K562 (cell line): ENCODE measurements around the gene STARD6. TPM values are rescaled to one million over a fixed set of nuclear protein-coding genes. Genes with fewer than 3 reads are reported as not detected.
A peak's percentile ranks its signal among the peaks of the same experiment; 100 is the strongest.

Source experiments
- ADNP ChIP-seq: fragments of 200-800 bp; sonication (Bioruptor generic); IDR thresholded peaks from 2 replicates; pipeline ENCODE4 v1.6.1; 2016; ENCODE audit warnings: missing genetic modification characterization, missing compliant biosample characterization
- ATF4 ChIP-seq: fragments of 450-650 bp; formaldehyde crosslinking; IDR thresholded peaks from 2 replicates; pipeline ENCODE4 v1.4.0; 2022; ENCODE audit warnings: mild to moderate bottlenecking, moderate library complexity
- FIP1L1 ChIP-seq: fragments of 200-400 bp; formaldehyde crosslinking; IDR thresholded peaks from 2 replicates; pipeline ENCODE4 v1.6.1; 2018; ENCODE audit warnings: mild to moderate bottlenecking, low read depth, low read length; ENCODE audit not compliant: poor library complexity, severe bottlenecking
- GTF2E2 ChIP-seq: fragments of 200-800 bp; sonication (Bioruptor generic); IDR thresholded peaks from 2 replicates; pipeline ENCODE4 v1.6.1; 2016; ENCODE audit warnings: missing genetic modification characterization, missing compliant biosample characterization
- MEIS2 ChIP-seq: fragments of 450-650 bp; IDR thresholded peaks from 2 replicates; pipeline ENCODE4 v1.6.1; 2014; ENCODE audit warnings: mild to moderate bottlenecking; ENCODE audit not compliant: partially characterized antibody
- MGA ChIP-seq: fragments of 450-650 bp; IDR thresholded peaks from 2 replicates; pipeline ENCODE4 v1.6.1; 2016; ENCODE audit warnings: mild to moderate bottlenecking, moderate library complexity
- NR3C1 ChIP-seq: sonication (generic); formaldehyde crosslinking; IDR thresholded peaks from 2 replicates; pipeline ENCODE4 v1.8.1; 2022; ENCODE audit warnings: missing genetic modification reagents
- OTX1 ChIP-seq: fragments of 450-650 bp; formaldehyde crosslinking; IDR thresholded peaks from 2 replicates; pipeline ENCODE4 v1.4.0; 2022; ENCODE audit warnings: mild to moderate bottlenecking
- PHF20 ChIP-seq: fragments of 450-650 bp; IDR thresholded peaks from 2 replicates; pipeline ENCODE4 v1.6.1; 2018; ENCODE audit not compliant: partially characterized antibody
- POLR2B ChIP-seq: fragments of 450-650 bp; IDR thresholded peaks from 2 replicates; pipeline ENCODE4 v1.6.1; 2018; ENCODE audit warnings: low read depth; ENCODE audit not compliant: partially characterized antibody
- SMARCC2 ChIP-seq: fragments of 450-650 bp; IDR thresholded peaks from 2 replicates; pipeline ENCODE4 v1.6.1; 2017; ENCODE audit warnings: antibody characterized with exemption, moderate library complexity, mild to moderate bottlenecking, low read depth
- TAF9B ChIP-seq: fragments of 450-650 bp; IDR thresholded peaks from 2 replicates; pipeline ENCODE4 v1.6.1; 2018; ENCODE audit warnings: mild to moderate bottlenecking; ENCODE audit not compliant: partially characterized antibody
- TCFL5 ChIP-seq: fragments of 250-450 bp; sonication (Bioruptor Pico); conservative IDR thresholded peaks from 2 replicates; pipeline ENCODE4 v1.6.1; 2021; ENCODE audit warnings: mild to moderate bottlenecking, moderate library complexity, matching md5 sums
- ZC3H11A ChIP-seq: IDR thresholded peaks from 2 replicates; pipeline ENCODE4 v1.6.1; 2012; ENCODE audit warnings: low read depth, low read length, improper control_type of control experiment
- ZKSCAN8 ChIP-seq: fragments of 200-800 bp; sonication (Bioruptor generic); IDR thresholded peaks from 2 replicates; pipeline ENCODE4 v1.6.1; 2016; ENCODE audit warnings: missing genetic modification characterization, missing compliant biosample characterization
- polyA plus RNA-seq, 8 experiments: library from polyadenylated mRNA; depleted of rRNA in 4 of 8; stranded (reverse) in 5 of 8; unstranded in 3 of 8; fragments of >200 nt; fragmentation: Nextera tagmentation in 2 of 8; fragmentation: Illumina TruSeq in 1 of 8; extraction: Ambion mirVana in 2 of 8; extraction: Trizol in 1 of 8; gene quantifications; 2 replicates each; pipeline versions ENCODE4 v1.2.1 to v1.2.3, GENCODE V29; 2011 to 2014; ENCODE audit warnings: inconsistent platforms in 1 of 8, missing spikeins in 1 of 8
- total RNA-seq, 7 experiments: library from RNA; depleted of rRNA in 6 of 7; stranded (reverse); fragments of >200 nt in 6 of 7; fragmentation: Illumina TruSeq in 2 of 7; extraction: Trizol in 2 of 7; gene quantifications; 2 replicates each; pipeline versions ENCODE4 v1.2.1 to v1.2.3, GENCODE V29; 2011 to 2021; ENCODE audit warnings: low replicate concordance in 1 of 7

The STARD6 gene
- total and polyA plus RNA-seq, 9 of the 15 experiments (the other 6 are each of a cell fraction or from before 2014, with no cell fraction given), result 0.11 to 0.15 TPM; not detected in 7

- no peak for TF ChIP-seq SMARCC2
- peak; percentile 76 for TF ChIP-seq POLR2B
- no peak for TF ChIP-seq ZKSCAN8 (CRISPR knock-in tag)
- TF ChIP-seq ATF4 (CRISPR knock-in tag), result no peak
- no peak for TF ChIP-seq PHF20
- TF ChIP-seq FIP1L1, result no peak
- TF ChIP-seq ADNP (tag), result no peak
- no peak for TF ChIP-seq GTF2E2 (tag)
- TF ChIP-seq MGA, result no peak
- TF ChIP-seq NR3C1 (CRISPR knock-in tag), result no peak
- TF ChIP-seq TCFL5 (CRISPR knock-in tag), result no peak
- TF ChIP-seq ZC3H11A, result no peak
- no peak for TF ChIP-seq OTX1
- peak; percentile 47 for TF ChIP-seq TAF9B
- peak; percentile 79 for TF ChIP-seq MEIS2
Observed at GRCh38 chr18:54357660-54358494, at the start of gene STARD6, which contains the start of gene C18orf54 (continued).
